HL-60 (cell line): ENCODE results near the gene OR52W1.
A peak's percentile ranks its signal among the peaks of the same experiment; 100 is the strongest.

Experiments used
- DNase-seq, 2 experiments: peaks; one replicate each; pipeline ENCODE4 v3.0.0-alpha.2; 2010 to 2020; ENCODE audit warnings: low read depth in 1 of 2, low spot score in 1 of 2
- H3K27ac ChIP-seq: fragments of 250-450 bp; sonication (Bioruptor Pico); replicated peaks from 2 replicates; pipeline ENCODE4 v1.5.1; 2020; ENCODE audit warnings: mild to moderate bottlenecking, moderate library complexity
- H3K27me3 ChIP-seq: fragments of 250-450 bp; sonication (Bioruptor Pico); 2 replicates; pipeline ENCODE4 v1.5.1; 2021; ENCODE audit warnings: mild to moderate bottlenecking, moderate library complexity; ENCODE audit not compliant: insufficient read depth, poor library complexity, severe bottlenecking
- H3K4me3 ChIP-seq: replicated peaks from 2 replicates; pipeline ENCODE4 v1.5.1; 2011; ENCODE audit warnings: mild to moderate bottlenecking, control low read depth, low read length; ENCODE audit not compliant: insufficient read depth
- GABPA ChIP-seq: IDR thresholded peaks from 2 replicates; pipeline ENCODE4 v1.6.1; 2012; ENCODE audit warnings: low read depth
- POLR2AphosphoS5 ChIP-seq: IDR thresholded peaks from 2 replicates; pipeline ENCODE4 v1.6.1; 2012; ENCODE audit warnings: low read depth
- SPI1 ChIP-seq: IDR thresholded peaks from 2 replicates; pipeline ENCODE4 v1.6.1; 2012; ENCODE audit warnings: low read depth, mild to moderate bottlenecking, borderline replicate concordance
- TF ChIP-seq, protein P1 (sequence below): IDR thresholded peaks from 2 replicates; pipeline ENCODE4 v1.6.1; 2012; ENCODE audit warnings: low read depth; ENCODE audit not compliant: insufficient replicate concordance
- TF ChIP-seq, protein P2 (sequence below): IDR thresholded peaks from one replicate; pipeline ENCODE4 v1.5.1; 2011; ENCODE audit warnings: low read length, control low read depth, inconsistent platforms; ENCODE audit not compliant: insufficient read depth

Gene OR52W1

DNA sequence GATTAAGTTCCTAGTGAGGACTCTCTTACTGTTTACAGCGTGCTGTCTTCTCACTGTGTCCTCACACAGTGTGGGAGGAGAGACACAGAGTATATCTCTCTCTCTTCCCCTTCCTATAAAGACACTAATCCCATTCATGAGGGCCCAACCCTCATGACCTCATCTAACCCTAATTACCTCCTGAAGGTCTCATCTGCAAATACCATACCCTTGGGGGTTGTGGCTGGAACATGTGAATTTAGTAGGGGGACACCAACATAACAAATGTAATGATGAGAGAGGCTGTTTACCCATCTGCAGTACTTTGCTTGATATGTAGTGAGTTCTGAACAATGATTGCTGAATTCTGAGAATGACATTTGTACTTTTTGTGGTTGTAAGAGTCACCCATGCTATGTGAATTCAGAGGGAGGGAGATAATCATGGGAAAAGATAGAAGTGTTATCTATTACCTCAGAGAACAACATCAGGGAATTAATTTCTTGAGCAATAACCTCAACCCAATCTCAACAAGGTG lies 4.9 kb upstream of the OR52W1 start:
- DNase-seq: peak in 1 of 2 experiments; percentile 29
- no peak for TF ChIP-seq GABPA
- TF ChIP-seq, protein P1, sequence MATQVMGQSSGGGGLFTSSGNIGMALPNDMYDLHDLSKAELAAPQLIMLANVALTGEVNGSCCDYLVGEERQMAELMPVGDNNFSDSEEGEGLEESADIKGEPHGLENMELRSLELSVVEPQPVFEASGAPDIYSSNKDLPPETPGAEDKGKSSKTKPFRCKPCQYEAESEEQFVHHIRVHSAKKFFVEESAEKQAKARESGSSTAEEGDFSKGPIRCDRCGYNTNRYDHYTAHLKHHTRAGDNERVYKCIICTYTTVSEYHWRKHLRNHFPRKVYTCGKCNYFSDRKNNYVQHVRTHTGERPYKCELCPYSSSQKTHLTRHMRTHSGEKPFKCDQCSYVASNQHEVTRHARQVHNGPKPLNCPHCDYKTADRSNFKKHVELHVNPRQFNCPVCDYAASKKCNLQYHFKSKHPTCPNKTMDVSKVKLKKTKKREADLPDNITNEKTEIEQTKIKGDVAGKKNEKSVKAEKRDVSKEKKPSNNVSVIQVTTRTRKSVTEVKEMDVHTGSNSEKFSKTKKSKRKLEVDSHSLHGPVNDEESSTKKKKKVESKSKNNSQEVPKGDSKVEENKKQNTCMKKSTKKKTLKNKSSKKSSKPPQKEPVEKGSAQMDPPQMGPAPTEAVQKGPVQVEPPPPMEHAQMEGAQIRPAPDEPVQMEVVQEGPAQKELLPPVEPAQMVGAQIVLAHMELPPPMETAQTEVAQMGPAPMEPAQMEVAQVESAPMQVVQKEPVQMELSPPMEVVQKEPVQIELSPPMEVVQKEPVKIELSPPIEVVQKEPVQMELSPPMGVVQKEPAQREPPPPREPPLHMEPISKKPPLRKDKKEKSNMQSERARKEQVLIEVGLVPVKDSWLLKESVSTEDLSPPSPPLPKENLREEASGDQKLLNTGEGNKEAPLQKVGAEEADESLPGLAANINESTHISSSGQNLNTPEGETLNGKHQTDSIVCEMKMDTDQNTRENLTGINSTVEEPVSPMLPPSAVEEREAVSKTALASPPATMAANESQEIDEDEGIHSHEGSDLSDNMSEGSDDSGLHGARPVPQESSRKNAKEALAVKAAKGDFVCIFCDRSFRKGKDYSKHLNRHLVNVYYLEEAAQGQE: no peak
- TF ChIP-seq, protein P2, sequence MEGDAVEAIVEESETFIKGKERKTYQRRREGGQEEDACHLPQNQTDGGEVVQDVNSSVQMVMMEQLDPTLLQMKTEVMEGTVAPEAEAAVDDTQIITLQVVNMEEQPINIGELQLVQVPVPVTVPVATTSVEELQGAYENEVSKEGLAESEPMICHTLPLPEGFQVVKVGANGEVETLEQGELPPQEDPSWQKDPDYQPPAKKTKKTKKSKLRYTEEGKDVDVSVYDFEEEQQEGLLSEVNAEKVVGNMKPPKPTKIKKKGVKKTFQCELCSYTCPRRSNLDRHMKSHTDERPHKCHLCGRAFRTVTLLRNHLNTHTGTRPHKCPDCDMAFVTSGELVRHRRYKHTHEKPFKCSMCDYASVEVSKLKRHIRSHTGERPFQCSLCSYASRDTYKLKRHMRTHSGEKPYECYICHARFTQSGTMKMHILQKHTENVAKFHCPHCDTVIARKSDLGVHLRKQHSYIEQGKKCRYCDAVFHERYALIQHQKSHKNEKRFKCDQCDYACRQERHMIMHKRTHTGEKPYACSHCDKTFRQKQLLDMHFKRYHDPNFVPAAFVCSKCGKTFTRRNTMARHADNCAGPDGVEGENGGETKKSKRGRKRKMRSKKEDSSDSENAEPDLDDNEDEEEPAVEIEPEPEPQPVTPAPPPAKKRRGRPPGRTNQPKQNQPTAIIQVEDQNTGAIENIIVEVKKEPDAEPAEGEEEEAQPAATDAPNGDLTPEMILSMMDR: no peak
- TF ChIP-seq POLR2AphosphoS5: no peak
- no peak for TF ChIP-seq SPI1
- H3K4me3 ChIP-seq: no peak overlapping the region
- peak overlapping the region; percentile 48 for H3K27ac ChIP-seq
- no peaks in the 10 kb centered on the region for H3K27me3 ChIP-seq

DNA sequence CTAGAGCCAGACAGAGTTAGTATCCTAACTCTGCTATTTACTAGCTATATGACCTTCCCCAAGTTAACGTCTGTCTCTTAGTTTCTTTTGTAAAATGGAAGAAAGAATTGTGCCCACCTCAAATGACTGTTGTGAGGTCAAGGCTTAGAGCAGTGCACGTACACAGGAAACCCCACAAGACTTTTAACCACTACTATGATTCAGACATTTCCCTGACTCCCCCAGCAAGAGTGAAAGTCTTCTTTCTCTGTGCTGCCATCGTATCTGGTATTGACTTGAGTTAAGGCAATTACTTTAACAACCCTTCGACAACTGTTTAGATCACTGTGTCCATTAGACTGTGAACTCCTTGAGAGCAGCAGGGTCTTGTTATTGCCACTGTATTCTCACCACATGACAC lies 2.6 kb upstream of the OR52W1 start:
- TF ChIP-seq GABPA (no peak), POLR2AphosphoS5 (no peak), SPI1 (no peak)
- TF ChIP-seq, protein P1: no peak
- TF ChIP-seq, protein P2: no peak
- Histone ChIP-seq H3K27ac (0 out of 2 replicates have a peak overlapping the region, but pooled peaks have one; percentile 8), H3K4me3 (no peak overlapping the region), H3K27me3 (no peaks in the 10 kb centered on the region)
- no peak for DNase-seq

DNA sequence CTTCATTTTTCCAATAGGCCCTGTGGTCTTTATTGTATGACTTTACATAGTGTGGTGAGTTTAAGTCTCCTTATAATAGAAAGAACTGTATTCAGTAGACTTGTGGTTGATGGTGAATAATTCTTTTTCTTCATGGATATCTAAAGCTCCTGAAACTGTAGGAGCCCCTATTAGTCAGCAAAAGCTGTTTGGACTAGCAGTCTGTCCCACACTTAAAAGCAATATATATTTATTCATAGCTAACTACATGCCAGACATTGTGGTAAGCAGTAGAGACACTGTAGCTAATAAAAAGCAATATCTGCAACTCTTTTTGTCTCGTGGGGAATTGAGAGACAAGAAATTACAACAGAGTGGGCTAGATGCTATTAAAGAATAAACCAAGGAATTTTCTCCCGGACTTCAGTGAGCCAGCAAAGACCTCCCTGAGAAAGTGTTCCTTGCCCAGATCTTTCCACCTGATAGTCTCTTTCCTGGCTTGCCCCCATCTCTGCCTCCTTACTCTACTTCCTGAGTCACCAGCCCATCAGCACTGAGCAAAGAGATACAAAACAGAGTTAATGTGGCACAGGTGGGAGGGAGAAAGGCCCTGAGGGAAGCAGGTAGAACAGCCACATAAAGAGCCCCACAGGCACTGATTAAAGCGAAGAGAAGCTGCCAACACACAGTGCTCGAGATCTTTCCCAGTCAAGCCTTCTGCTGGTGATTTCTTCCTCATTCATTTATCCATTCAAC lies 1.4 kb upstream of the OR52W1 start:
- DNase-seq: no peak
- no peak overlapping the region for H3K27ac ChIP-seq
- no peaks in the 10 kb centered on the region for H3K27me3 ChIP-seq
- no peak overlapping the region for H3K4me3 ChIP-seq
- TF ChIP-seq POLR2AphosphoS5: no peak
- TF ChIP-seq GABPA: no peak
- no peak for TF ChIP-seq SPI1
- TF ChIP-seq, protein P1: no peak
- TF ChIP-seq, protein P2: no peak
